ENCODE results near the gene BOC. TPM values are rescaled to one million over a fixed set of nuclear protein-coding genes. Genes with fewer than 3 reads are reported as not detected.

BOC gene
- polyA plus RNA-seq, 1 experiment: 11.2 TPM

- H3K27me3 ChIP-seq (ENCODE audit: control insufficient read depth, insufficient read depth, low read length): no peaks in the 10 kb centered on the region
- DNase-seq (ENCODE audit: low read depth, low spot score): no peak
- no peak overlapping the region for H3K4me3 ChIP-seq (ENCODE audit: low read depth, low read length)
- H3K9me3 ChIP-seq (ENCODE audit: control insufficient read depth, insufficient read depth, low read length): no peaks in the 10 kb centered on the region; the same call in 1 of the 2 replicates
- no peak overlapping the region for H3K27ac ChIP-seq (ENCODE audit: low read depth, low read length)
- no peak for TF ChIP-seq CTCF (IDR thresholded peaks at IDR 0.05; ENCODE audit: low read depth, low read length)
- ChIA-PET CTCF (interaction anchor here (1.5 to 1.6 kb wide), 2 partner anchors 10 to 13 kb away, joined by 3 to 5 read pairs; no protein-coding TSS in a partner anchor), POLR2A (no interaction called here)
Observed at GRCh38 chr3:113275583-113275928, 64.2 kb downstream of the BOC start.

- Histone ChIP-seq H3K27ac (ENCODE audit: low read depth, low read length) (peak overlapping the region; percentile 61), H3K4me3 (ENCODE audit: low read depth, low read length) (peak overlapping the region; percentile 45), H3K9me3 (ENCODE audit: control insufficient read depth, insufficient read depth, low read length) (no peaks in the 10 kb centered on the region; the same call in 1 of the 2 replicates), H3K27me3 (ENCODE audit: control insufficient read depth, insufficient read depth, low read length) (no peaks in the 10 kb centered on the region)
- CTCF ChIA-PET: interaction anchor here (0.6 to 2.4 kb wide), 3 partner anchors 12 to 352 kb away, joined by 3 to 11 read pairs (median 3); no protein-coding TSS in a partner anchor
- no peak for DNase-seq (ENCODE audit: low read depth, low spot score)
- 0 out of 2 replicates have a peak, but pooled peaks have one; percentile 25 for TF ChIP-seq CTCF (IDR thresholded peaks at IDR 0.05; ENCODE audit: low read depth, low read length)
- POLR2A ChIA-PET: no interaction called here
Observed at GRCh38 chr3:113275929-113276750, 64.8 kb downstream of the BOC start.

GRCh38 chr3:113276751-113277080 lies 65.4 kb downstream of the BOC start:
- CTCF ChIA-PET: interaction anchor here (0.6 to 2.4 kb wide), 3 partner anchors 12 to 352 kb away, joined by 3 to 11 read pairs (median 3); no protein-coding TSS in a partner anchor
- no peak for DNase-seq (ENCODE audit: low read depth, low spot score)
- H3K9me3 ChIP-seq (ENCODE audit: control insufficient read depth, insufficient read depth, low read length): no peaks in the 10 kb centered on the region; the same call in 1 of the 2 replicates
- H3K27me3 ChIP-seq (ENCODE audit: control insufficient read depth, insufficient read depth, low read length): no peaks in the 10 kb centered on the region
- peak overlapping the region; percentile 45 for H3K4me3 ChIP-seq (ENCODE audit: low read depth, low read length)
- TF ChIP-seq CTCF (IDR thresholded peaks at IDR 0.05; ENCODE audit: low read depth, low read length): no peak
- POLR2A ChIA-PET: interaction anchor here (0.6 kb wide), 1 partner anchor 16 kb away, joined by 3 read pairs; no protein-coding TSS in a partner anchor
- H3K27ac ChIP-seq (ENCODE audit: low read depth, low read length): peak overlapping the region; percentile 61

- Histone ChIP-seq H3K9me3 (ENCODE audit: control insufficient read depth, insufficient read depth, low read length) (no peaks in the 10 kb centered on the region; the same call in 1 of the 2 replicates), H3K4me3 (ENCODE audit: low read depth, low read length) (no peak overlapping the region), H3K27ac (ENCODE audit: low read depth, low read length) (no peak overlapping the region), H3K27me3 (ENCODE audit: control insufficient read depth, insufficient read depth, low read length) (no peaks in the 10 kb centered on the region)
- POLR2A ChIA-PET: no interaction called here
- CTCF ChIA-PET: interaction anchor here (1.0 to 2.4 kb wide), 2 partner anchors 11 to 54 kb away, joined by 3 to 11 read pairs; no protein-coding TSS in a partner anchor
- no peak for TF ChIP-seq CTCF (IDR thresholded peaks at IDR 0.05; ENCODE audit: low read depth, low read length)
- no peak for DNase-seq (ENCODE audit: low read depth, low spot score)
Observed at GRCh38 chr3:113277414-113277813, 66.1 kb downstream of the BOC start.
